ENCODE results near the gene AMPD3.

The AMPD3 gene

DNA sequence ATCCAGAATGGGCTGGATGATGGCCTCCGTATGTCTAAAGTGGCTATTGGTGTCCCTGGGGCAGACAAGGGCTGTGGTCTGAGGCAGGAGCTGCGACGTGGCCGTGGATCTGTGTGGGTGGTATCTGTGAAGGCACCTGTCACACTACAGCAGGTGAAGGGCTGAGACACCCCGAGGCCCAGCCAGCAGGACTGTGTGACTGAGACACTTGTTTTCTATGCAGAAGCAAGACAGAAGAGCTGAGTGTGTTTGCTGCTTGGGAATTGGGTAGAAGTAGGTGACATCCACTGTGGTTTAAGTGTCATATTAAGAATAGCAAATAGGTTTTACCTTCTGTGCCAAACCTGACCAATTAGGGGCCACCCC is 35.0 kb downstream of the AMPD3 start:
- TF ChIP-seq, protein P1, sequence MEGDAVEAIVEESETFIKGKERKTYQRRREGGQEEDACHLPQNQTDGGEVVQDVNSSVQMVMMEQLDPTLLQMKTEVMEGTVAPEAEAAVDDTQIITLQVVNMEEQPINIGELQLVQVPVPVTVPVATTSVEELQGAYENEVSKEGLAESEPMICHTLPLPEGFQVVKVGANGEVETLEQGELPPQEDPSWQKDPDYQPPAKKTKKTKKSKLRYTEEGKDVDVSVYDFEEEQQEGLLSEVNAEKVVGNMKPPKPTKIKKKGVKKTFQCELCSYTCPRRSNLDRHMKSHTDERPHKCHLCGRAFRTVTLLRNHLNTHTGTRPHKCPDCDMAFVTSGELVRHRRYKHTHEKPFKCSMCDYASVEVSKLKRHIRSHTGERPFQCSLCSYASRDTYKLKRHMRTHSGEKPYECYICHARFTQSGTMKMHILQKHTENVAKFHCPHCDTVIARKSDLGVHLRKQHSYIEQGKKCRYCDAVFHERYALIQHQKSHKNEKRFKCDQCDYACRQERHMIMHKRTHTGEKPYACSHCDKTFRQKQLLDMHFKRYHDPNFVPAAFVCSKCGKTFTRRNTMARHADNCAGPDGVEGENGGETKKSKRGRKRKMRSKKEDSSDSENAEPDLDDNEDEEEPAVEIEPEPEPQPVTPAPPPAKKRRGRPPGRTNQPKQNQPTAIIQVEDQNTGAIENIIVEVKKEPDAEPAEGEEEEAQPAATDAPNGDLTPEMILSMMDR (IDR thresholded peaks at IDR 0.05; ENCODE audit: low read depth, low read length, missing control alignments): no peak
- no peak for DNase-seq (ENCODE audit: extremely low read depth, low read depth)
- H3K4me3 ChIP-seq (replicated peaks; ENCODE audit: low read depth, low read length): no peak overlapping the region

DNA sequence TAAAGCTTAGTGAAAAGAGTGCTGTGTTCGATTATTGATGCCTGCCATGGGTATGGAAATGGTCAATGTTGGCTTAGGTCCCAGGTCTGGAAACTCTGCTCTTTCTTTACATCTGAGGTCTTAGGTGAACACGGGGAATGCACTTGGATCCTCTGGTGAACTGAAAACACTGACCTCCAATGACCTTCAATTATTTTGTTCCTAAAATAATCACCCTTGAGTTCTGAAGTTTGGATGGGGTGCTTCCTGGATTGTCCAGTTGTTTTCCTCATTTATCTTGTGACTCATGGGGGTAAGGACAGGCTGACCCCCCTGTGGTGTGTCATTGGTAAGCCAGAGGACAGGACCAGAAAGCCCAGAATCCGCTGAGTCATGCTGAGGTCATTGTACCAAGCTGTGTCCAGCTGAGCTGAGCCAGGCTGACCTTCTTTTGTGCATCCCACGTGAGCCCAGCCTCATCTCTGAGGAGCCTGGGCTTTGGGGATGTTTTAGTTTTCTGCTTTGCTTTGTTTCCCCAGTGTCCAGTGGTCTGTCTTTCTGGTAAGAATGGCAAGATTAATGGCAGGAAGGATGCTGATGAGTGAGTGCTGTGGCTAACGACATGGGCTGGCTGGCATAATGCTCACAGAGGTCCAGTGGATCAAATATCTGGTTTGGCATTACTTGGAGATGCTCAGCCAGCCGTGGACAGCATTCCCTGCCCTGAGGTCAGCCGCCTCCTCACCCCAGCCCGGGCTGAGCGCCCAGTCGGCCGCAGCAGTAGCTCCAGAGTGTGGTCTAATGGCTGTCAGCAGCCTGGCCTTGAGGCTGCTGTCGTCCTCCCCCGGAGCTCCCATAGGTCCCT is 35.6 kb downstream of the AMPD3 start:
- peak; percentile 83 for DNase-seq (ENCODE audit: extremely low read depth, low read depth)
- TF ChIP-seq, protein P1 (IDR thresholded peaks at IDR 0.05; ENCODE audit: low read depth, low read length, missing control alignments): no peak

DNA sequence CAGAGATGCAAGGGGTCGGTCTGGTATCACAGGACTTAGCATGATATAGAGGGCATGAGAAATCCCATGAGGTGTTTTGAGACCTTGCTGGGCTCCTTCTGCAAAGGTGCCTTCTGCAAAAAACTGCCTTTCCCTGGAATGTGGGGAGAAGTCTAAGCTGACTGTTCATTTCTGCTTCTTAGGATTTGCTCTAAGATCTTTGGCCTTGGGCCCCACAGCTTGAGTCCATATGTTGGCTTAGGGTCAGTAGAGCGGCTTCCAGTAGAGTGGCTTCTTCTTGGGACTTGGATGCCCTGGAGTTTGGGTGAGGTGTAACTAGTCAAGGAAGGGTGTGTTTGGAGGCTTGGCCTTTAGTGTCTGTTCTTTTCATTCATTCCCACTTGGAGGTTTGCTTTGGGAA is 37.0 kb downstream of the AMPD3 start:
- no peak overlapping the region for H3K4me3 ChIP-seq (replicated peaks; ENCODE audit: low read depth, low read length)
- TF ChIP-seq, protein P1 (IDR thresholded peaks at IDR 0.05; ENCODE audit: low read depth, low read length, missing control alignments): no peak
- DNase-seq (ENCODE audit: extremely low read depth, low read depth): no peak

More for the DNA sequence above, 35.6 kb downstream of the AMPD3 start:
- no peak overlapping the region for H3K4me3 ChIP-seq (replicated peaks; ENCODE audit: low read depth, low read length)

DNA sequence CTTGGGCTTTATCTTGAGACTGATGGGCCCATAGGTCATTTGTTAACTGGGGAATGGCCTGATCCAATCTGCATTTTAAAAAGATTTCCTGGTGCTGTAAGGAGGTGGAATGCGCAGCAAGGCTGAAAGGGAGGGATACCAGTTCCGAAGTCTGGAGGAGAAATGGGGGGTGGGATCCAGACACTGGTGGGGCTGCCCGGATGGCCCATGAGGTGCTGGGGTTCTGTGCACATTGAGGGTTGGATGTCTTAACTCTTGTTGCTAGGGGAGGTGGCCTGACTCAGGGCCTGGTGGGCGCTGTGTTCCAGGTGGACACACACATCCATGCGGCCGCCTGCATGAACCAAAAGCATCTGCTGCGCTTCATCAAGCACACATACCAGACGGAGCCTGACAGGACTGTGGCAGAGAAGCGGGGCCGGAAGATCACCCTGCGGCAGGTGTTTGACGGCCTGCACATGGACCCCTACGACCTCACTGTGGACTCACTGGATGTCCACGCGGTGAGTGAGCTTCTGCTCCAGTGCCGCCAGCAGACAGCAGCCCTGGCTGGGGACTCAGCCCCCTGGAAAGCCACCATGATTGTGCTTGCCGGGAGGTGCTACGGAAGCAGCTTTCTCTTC is 38.1 kb downstream of the AMPD3 start:
- no peak for DNase-seq (ENCODE audit: extremely low read depth, low read depth)
- no peak overlapping the region for H3K4me3 ChIP-seq (replicated peaks; ENCODE audit: low read depth, low read length)
- TF ChIP-seq, protein P1 (IDR thresholded peaks at IDR 0.05; ENCODE audit: low read depth, low read length, missing control alignments): no peak

DNA sequence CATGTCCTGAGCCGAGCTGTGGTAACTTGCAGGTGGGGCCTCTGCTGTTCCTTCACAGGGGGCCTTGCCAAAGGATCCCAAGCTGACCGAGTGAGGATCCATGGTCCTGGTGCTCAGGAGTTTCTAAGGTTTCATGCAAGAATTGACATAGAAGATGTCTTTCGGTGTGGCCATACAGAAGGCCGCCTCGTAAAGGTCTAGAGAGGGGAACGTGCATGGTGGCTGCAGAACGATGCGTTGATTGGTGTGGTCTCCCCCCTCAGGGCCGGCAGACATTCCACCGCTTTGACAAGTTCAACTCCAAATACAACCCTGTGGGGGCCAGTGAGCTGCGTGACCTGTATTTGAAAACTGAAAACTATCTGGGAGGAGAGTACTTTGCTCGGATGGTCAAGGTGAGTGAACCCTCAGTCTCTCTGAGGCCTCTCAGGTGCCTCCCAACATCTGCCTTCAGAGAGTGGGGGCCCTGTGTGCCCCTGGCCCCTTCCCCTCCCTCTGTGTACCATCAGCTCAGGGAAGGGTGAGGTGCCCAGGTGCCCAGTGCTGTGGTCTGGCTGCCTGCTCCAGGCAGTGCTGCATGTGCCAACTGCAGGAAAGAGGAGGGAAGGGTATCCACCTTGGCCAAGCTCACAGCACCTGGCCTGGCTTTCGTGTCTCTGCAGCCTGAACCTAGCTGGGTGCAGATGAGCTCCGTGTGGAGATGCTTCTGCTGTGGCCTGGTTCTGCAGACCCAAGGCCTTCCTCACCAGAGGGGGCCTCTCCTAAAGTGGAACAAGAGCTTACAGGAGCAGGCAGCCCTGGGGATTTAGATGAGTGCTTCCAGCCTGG is 39.8 kb downstream of the AMPD3 start:
- no peak for DNase-seq (ENCODE audit: extremely low read depth, low read depth)
- TF ChIP-seq, protein P1 (IDR thresholded peaks at IDR 0.05; ENCODE audit: low read depth, low read length, missing control alignments): no peak
- H3K4me3 ChIP-seq (replicated peaks; ENCODE audit: low read depth, low read length): no peak overlapping the region

DNA sequence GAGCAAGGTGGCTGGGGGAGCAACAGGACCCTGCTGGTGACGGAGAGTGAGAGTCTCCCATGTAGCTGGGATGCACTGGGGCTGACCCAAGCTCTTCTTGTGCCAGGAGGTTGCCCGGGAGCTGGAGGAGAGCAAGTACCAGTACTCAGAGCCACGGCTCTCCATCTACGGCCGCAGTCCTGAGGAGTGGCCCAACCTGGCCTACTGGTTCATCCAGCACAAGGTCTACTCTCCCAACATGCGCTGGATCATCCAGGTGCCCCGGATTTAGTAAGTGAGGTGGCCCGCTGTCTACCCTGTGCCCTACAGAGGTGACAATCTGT is 40.4 kb downstream of the AMPD3 start:
- no peak overlapping the region for H3K4me3 ChIP-seq (replicated peaks; ENCODE audit: low read depth, low read length)
- no peak for DNase-seq (ENCODE audit: extremely low read depth, low read depth)
- TF ChIP-seq, protein P1 (IDR thresholded peaks at IDR 0.05; ENCODE audit: low read depth, low read length, missing control alignments): no peak

Measured in HFF-Myc (cell line).